GM23248 (cell line): Measurements from ENCODE around the gene AARS2. TPM values are rescaled to one million over a fixed set of nuclear protein-coding genes. Genes with fewer than 3 reads are reported as not detected.

Source experiments
- DNase-seq: peaks from one replicate; pipeline ENCODE4 v3.0.0-alpha.2; 2015
- H2AFZ ChIP-seq: fragments of 200-600 bp; sonication (generic); 2 replicates; pipeline ENCODE4 v1.6.1; 2016; ENCODE audit warnings: antibody characterized with exemption
- H3F3A ChIP-seq: fragments of 200-600 bp; sonication (generic); 2 replicates; pipeline ENCODE4 v1.6.1; 2016; ENCODE audit warnings: mild to moderate bottlenecking, antibody characterized with exemption, mixed run types; ENCODE audit not compliant: insufficient read depth
- H3K27ac ChIP-seq: fragments of 200-600 bp; sonication (generic); 2 replicates; pipeline ENCODE4 v1.5.1; 2016; ENCODE audit warnings: mild to moderate bottlenecking
- H3K27me3 ChIP-seq: fragments of 200-600 bp; sonication (generic); replicated peaks from 2 replicates; pipeline ENCODE4 v1.6.1; 2016; ENCODE audit warnings: mild to moderate bottlenecking; ENCODE audit not compliant: insufficient read depth
- H3K36me3 ChIP-seq: fragments of 200-600 bp; sonication (generic); 2 replicates; pipeline ENCODE4 v1.6.1; 2016; ENCODE audit warnings: low read depth, mild to moderate bottlenecking
- H3K4me1 ChIP-seq: fragments of 200-600 bp; sonication (generic); 2 replicates; pipeline ENCODE4 v1.6.1; 2016; ENCODE audit warnings: mild to moderate bottlenecking; ENCODE audit not compliant: insufficient read depth
- H3K4me2 ChIP-seq: fragments of 200-600 bp; sonication (generic); one replicate; pipeline ENCODE4 v1.6.1; 2016; ENCODE audit warnings: mild to moderate bottlenecking; ENCODE audit not compliant: unreplicated experiment
- H3K4me3 ChIP-seq: fragments of 200-600 bp; sonication (generic); 2 replicates; pipeline ENCODE4 v1.5.1; 2016; ENCODE audit warnings: mild to moderate bottlenecking
- H3K79me2 ChIP-seq: fragments of 200-600 bp; sonication (generic); 2 replicates; pipeline ENCODE4 v1.6.1; 2016; ENCODE audit warnings: mild to moderate bottlenecking; ENCODE audit not compliant: insufficient read depth
- H3K9ac ChIP-seq: fragments of 200-600 bp; sonication (generic); 2 replicates; pipeline ENCODE4 v1.6.1; 2016; ENCODE audit warnings: mild to moderate bottlenecking
- H3K9me2 ChIP-seq: fragments of 200-600 bp; sonication (generic); 2 replicates; pipeline ENCODE4 v1.6.1; 2016; ENCODE audit warnings: mixed run types, mild to moderate bottlenecking, moderate library complexity; ENCODE audit not compliant: insufficient read depth
- H3K9me3 ChIP-seq: fragments of 200-600 bp; sonication (generic); one replicate; pipeline ENCODE4 v1.6.1; 2017; ENCODE audit warnings: low read depth
- H4K20me1 ChIP-seq: fragments of 200-600 bp; sonication (generic); 2 replicates; pipeline ENCODE4 v1.6.0; 2016; ENCODE audit not compliant: insufficient read depth
- EZH2 ChIP-seq: fragments of 200-600 bp; sonication (generic); IDR thresholded peaks from 2 replicates; pipeline ENCODE4 v1.6.1; 2018; ENCODE audit warnings: antibody characterized with exemption, mild to moderate bottlenecking; ENCODE audit not compliant: insufficient read depth, poor library complexity, severe bottlenecking
- EZH2phosphoT487 ChIP-seq: fragments of 200-600 bp; sonication (generic); IDR thresholded peaks from 2 replicates; pipeline ENCODE4 v1.6.1; 2018; ENCODE audit warnings: antibody characterized with exemption, moderate library complexity, mild to moderate bottlenecking, low read depth; ENCODE audit not compliant: insufficient read depth
- WGBS, 2 experiments: methylation state at CpG; one replicate each; pipeline ENCODE4 v1.1.6; 2015 to 2017; ENCODE audit warnings: low lambda C conversion rate in 2 of 2, low coverage in 1 of 2; ENCODE audit errors: missing lambda C conversion rate in 2 of 2; 5-methylcytosine and 5-hydroxymethylcytosine counted together
- in situ Hi-C: fragments of 300-500 bp; cut with MboI; formaldehyde crosslinking; loops from 2 replicates; pipeline ENCODE4 v1.15.0; 2020
- polyA plus RNA-seq: library from polyadenylated mRNA; unstranded; fragments of >200 nt; fragmentation: Nextera tagmentation; extraction: Ambion mirVana; gene quantifications from 2 replicates; pipeline ENCODE4 v1.2.1, GENCODE V29; 2016
- total RNA-seq: library from RNA; depleted of rRNA; stranded (reverse); fragments of >200 nt; shearing (Covaris generic); gene quantifications from 2 replicates; pipeline ENCODE4 v1.2.3, GENCODE V29; 2014

Gene AARS2
- total and polyA plus RNA-seq, 2 experiments from 2014 or later: 6.0 to 14.7 TPM

- Histone ChIP-seq H3F3A (no peaks in the 10 kb centered on the region), H3K4me3 (peak overlapping the region; percentile 87), H3K27ac (no peak overlapping the region), H3K27me3 (peaks cover 20% of the 10 kb centered on the region), H4K20me1 (no peaks in the 10 kb centered on the region), H3K9ac (no peak overlapping the region), H3K9me3 (no peaks in the 10 kb centered on the region), H2AFZ (no peak overlapping the region), H3K79me2 (peaks cover 23% of the 10 kb centered on the region), H3K36me3 (no peaks in the 10 kb centered on the region), H3K9me2 (no peaks in the 10 kb centered on the region), H3K4me1 (peaks cover 20% of the 10 kb centered on the region), H3K4me2 (peak overlapping the region; percentile 6)
- in situ Hi-C loops: no loop called here
- TF ChIP-seq EZH2: no peak
- TF ChIP-seq EZH2phosphoT487: no peak
- no peak for DNase-seq
- 67% methylated on average over 17 of the region's 17 CpGs for WGBS, 2 experiments
Observed at GRCh38 chr6:44265722-44266233, 47.4 kb downstream of the AARS2 start.

- H3K9me2 ChIP-seq: no peaks in the 10 kb centered on the region
- H3K9me3 ChIP-seq: no peaks in the 10 kb centered on the region
- H3K79me2 ChIP-seq: peaks cover 23% of the 10 kb centered on the region
- H3K27me3 ChIP-seq: peaks cover 20% of the 10 kb centered on the region
- 1 to 3% methylated on average over 19 to 37 of the region's 72 CpGs for WGBS, 2 experiments
- H3K9ac ChIP-seq: peak within 1 kb of the TSS; percentile 81
- H4K20me1 ChIP-seq: no peaks in the 10 kb centered on the region
- peak; percentile 98 for DNase-seq
- peak within 1 kb of the TSS; percentile 87 for H3K4me3 ChIP-seq
- peak within 1 kb of the TSS; percentile 45 for H3K27ac ChIP-seq
- peak within 1 kb of the TSS; percentile 88 for H3K4me2 ChIP-seq
- no peak for TF ChIP-seq EZH2
- TF ChIP-seq EZH2phosphoT487: no peak
- peak within 1 kb of the TSS; percentile 79 for H2AFZ ChIP-seq
- H3F3A ChIP-seq: no peaks in the 10 kb centered on the region
- in situ Hi-C loops: no loop called here
- no peaks in the 10 kb centered on the region for H3K36me3 ChIP-seq
- H3K4me1 ChIP-seq: peaks cover 20% of the 10 kb centered on the region
Observed at GRCh38 chr6:44265007-44265721, 48.0 kb downstream of the AARS2 start, which contains the start of gene NFKBIE. Gene NFKBIE (minus strand): TSS chr6:44265551. CDS start chr6:44265346, 205 bp downstream.

DNA sequence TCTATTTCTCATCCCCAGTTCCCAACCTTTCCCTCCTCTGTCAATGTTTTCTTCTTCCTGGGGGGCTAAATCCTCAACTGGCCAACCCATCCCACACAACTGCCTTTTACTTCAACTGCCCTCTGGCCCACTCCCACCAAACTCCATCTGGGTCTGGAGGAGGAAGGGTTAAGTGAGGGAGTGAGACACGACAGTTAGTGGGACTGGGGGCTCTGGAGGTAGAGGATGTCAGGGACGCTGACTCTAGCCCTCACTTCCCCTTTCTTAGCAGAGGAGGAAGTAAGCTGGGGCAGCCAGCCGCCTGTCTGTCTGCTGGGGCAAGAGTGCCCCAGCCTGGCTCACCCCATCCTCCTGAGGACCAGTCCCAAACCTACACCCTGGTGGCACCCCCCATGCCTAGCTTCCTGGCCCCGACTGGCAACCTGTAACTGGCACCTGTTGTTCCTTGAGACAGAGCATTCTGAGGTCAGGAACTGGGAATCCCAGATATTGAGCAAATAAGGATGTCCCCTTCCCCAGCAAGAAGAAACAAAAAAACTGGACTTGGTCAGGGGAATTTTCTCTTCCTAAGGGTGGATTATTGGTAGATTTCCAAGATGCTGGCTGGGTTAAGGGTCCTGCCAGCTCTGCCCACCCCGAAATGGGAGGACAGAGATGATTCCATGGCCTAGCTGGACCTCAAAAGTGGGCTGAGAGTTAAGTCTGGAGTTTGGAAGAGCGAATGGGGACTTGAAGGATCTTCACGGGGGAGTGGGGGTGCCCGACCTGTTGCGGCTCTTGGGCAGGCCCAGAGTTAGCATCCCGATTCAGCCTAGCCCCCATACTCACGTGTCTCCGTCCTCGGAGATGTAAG, 48.8 kb downstream of the AARS2 start:
- in situ Hi-C loops: no loop called here
- peak; percentile 51 for DNase-seq
- 4 to 6% methylated on average over 13 of the region's 13 CpGs for WGBS, 2 experiments

GRCh38 chr6:44263354-44264100, 49.6 kb downstream of the AARS2 start:
- no peaks in the 10 kb centered on the region for H3K36me3 ChIP-seq
- 58 to 66% methylated on average over 7 to 9 of the region's 9 CpGs for WGBS, 2 experiments
- in situ Hi-C loops: no loop called here
- H3K27ac ChIP-seq: no peak overlapping the region
- H3K9ac ChIP-seq: no peak overlapping the region
- H3K4me3 ChIP-seq: peak overlapping the region; percentile 87
- peaks cover under 1% of the 10 kb centered on the region; the same call in 1 of the 2 replicates for H3F3A ChIP-seq
- H3K4me2 ChIP-seq: peak overlapping the region; percentile 88
- no peak overlapping the region for H2AFZ ChIP-seq
- peaks cover 4% of the 10 kb centered on the region; the same call in 1 of the 2 replicates for H3K27me3 ChIP-seq
- H3K9me3 ChIP-seq: no peaks in the 10 kb centered on the region
- H3K79me2 ChIP-seq: peaks cover 23% of the 10 kb centered on the region
- no peaks in the 10 kb centered on the region for H4K20me1 ChIP-seq
- H3K9me2 ChIP-seq: no peaks in the 10 kb centered on the region
- no peak for DNase-seq
- TF ChIP-seq EZH2: no peak
- TF ChIP-seq EZH2phosphoT487: no peak
- H3K4me1 ChIP-seq: peaks cover 20% of the 10 kb centered on the region

More for the DNA sequence above, 48.8 kb downstream of the AARS2 start:
- peak overlapping the region; percentile 87 for H3K4me3 ChIP-seq
- H3K4me1 ChIP-seq: peaks cover 20% of the 10 kb centered on the region
- TF ChIP-seq EZH2phosphoT487 (no peak), EZH2 (no peak)
- H3F3A ChIP-seq: no peaks in the 10 kb centered on the region
- no peaks in the 10 kb centered on the region for H3K9me2 ChIP-seq
- peak overlapping the region; percentile 81 for H3K9ac ChIP-seq
- no peaks in the 10 kb centered on the region for H4K20me1 ChIP-seq
- H3K4me2 ChIP-seq: peak overlapping the region; percentile 88
- peaks cover 23% of the 10 kb centered on the region for H3K79me2 ChIP-seq
- H2AFZ ChIP-seq: peak overlapping the region; percentile 79
- no peaks in the 10 kb centered on the region for H3K9me3 ChIP-seq
- H3K27ac ChIP-seq: no peak overlapping the region
- H3K27me3 ChIP-seq: peaks cover 12% of the 10 kb centered on the region
- H3K36me3 ChIP-seq: no peaks in the 10 kb centered on the region
